ENCODE measurements around the gene TRAF1. TPM values are rescaled to one million over a fixed set of nuclear protein-coding genes. Genes with fewer than 3 reads are reported as not detected.

Gene TRAF1
- total RNA-seq, 1 experiment from 2014 or later: 1.7 TPM

DNA sequence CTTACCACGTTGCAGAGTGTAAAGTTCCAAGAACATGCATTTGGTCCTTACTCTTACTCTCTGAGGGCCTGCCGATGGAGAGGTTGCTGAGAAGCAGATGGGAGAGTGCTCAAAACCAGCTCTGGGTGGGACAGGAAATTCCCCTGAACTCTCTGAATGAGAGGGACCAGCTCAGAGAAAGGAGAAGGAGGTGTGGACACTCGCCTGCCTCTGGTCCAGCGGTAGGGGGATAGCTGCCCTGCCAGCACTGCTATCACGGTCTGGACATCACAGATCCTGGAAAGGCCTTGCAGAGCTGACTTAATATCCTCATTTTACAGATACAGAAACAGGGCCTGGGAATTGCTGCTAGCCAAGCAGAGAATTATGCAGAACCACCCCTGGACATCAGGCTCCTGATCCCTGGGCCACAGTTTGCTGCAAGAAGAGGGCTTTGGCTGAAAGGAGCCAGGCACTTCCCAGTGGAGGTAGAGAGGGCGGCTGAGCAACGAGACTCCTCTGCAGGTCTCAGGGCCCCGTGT, 4.9 kb downstream of the TRAF1 start (continued):
- no peak for TF ChIP-seq EZH2phosphoT487 (IDR thresholded peaks at IDR 0.05; ENCODE audit: borderline replicate concordance)

DNA sequence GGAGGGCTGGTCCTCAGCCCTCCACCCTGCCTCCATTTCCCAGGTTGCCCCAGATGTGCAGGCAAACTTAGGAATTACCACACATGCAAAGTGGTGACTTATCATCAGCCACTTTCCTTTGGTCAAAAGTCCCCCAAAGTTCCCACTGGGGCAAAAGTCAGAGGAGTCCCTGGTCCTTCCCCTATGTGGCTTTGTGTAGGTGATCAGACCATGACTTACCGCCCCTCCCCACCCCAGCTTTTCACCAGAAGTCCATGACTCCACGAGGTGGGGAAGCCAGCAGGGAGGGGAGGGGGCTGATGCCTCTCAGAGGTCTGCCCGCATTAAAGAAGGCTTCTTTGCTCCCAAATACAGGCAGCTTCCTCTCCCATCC, 5.8 kb downstream of the TRAF1 start:
- H3K4me3 ChIP-seq (replicated peaks in 1 of 2; ENCODE audit: low read depth in 1 of 2, low read length in 2 of 2): no peak overlapping the region
- BruUV-seq (replicated peaks): no TSS peak
- H4K20me1 ChIP-seq (ENCODE audit: insufficient read depth): no peaks in the 10 kb centered on the region
- intact Hi-C loops (cut with micrococcal nuclease): no loop called here
- ChIA-PET POLR2A (no interaction called here), CTCF (no interaction called here), RAD21 (ENCODE audit: low non-redundant PET in 1 of 2, low total read pairs in 2 of 2, uncharacterized antibody in 2 of 2, unreplicated experiment in 2 of 2) (no interaction called here)
- H3K79me2 ChIP-seq (ENCODE audit: insufficient read depth, low read length): no peaks in the 10 kb centered on the region
- no peak overlapping the region for H3K9ac ChIP-seq (ENCODE audit: low read length)
- H2AFZ ChIP-seq (ENCODE audit: low read depth, low read length, poor library complexity, severe bottlenecking): no peak overlapping the region
- no peak overlapping the region for H3K4me2 ChIP-seq (ENCODE audit: low read length)
- H3K4me1 ChIP-seq (ENCODE audit: control insufficient read depth in 1 of 2, insufficient read depth in 2 of 2, low read length in 2 of 2): no peaks in the 10 kb centered on the region; a peak in 1 of 4 replicates
- no peaks in the 10 kb centered on the region for H3K9me2 ChIP-seq (ENCODE audit: insufficient read depth)
- no peaks in the 10 kb centered on the region for H3K9me3 ChIP-seq (ENCODE audit: control insufficient read depth in 1 of 2, insufficient read depth in 1 of 2, low read depth in 1 of 2, low read length in 2 of 2)
- H3K36me3 ChIP-seq (ENCODE audit: control insufficient read depth in 1 of 2, insufficient read depth in 2 of 2, low read length in 2 of 2): no peaks in the 10 kb centered on the region
- ATAC-seq (no peak), DNase-seq (ENCODE audit: low read depth, low spot score) (no peak)
- no peaks in the 10 kb centered on the region for H3K27me3 ChIP-seq (ENCODE audit: insufficient read depth, low read length)
- no peak overlapping the region for H3K27ac ChIP-seq (ENCODE audit: low read depth, low read length)
- TF ChIP-seq, protein P1, sequence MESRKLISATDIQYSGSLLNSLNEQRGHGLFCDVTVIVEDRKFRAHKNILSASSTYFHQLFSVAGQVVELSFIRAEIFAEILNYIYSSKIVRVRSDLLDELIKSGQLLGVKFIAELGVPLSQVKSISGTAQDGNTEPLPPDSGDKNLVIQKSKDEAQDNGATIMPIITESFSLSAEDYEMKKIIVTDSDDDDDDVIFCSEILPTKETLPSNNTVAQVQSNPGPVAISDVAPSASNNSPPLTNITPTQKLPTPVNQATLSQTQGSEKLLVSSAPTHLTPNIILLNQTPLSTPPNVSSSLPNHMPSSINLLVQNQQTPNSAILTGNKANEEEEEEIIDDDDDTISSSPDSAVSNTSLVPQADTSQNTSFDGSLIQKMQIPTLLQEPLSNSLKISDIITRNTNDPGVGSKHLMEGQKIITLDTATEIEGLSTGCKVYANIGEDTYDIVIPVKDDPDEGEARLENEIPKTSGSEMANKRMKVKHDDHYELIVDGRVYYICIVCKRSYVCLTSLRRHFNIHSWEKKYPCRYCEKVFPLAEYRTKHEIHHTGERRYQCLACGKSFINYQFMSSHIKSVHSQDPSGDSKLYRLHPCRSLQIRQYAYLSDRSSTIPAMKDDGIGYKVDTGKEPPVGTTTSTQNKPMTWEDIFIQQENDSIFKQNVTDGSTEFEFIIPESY (IDR thresholded peaks at IDR 0.05; ENCODE audit: extremely low read depth, insufficient replicate concordance, low read length): no peak
- TF ChIP-seq, protein P2, sequence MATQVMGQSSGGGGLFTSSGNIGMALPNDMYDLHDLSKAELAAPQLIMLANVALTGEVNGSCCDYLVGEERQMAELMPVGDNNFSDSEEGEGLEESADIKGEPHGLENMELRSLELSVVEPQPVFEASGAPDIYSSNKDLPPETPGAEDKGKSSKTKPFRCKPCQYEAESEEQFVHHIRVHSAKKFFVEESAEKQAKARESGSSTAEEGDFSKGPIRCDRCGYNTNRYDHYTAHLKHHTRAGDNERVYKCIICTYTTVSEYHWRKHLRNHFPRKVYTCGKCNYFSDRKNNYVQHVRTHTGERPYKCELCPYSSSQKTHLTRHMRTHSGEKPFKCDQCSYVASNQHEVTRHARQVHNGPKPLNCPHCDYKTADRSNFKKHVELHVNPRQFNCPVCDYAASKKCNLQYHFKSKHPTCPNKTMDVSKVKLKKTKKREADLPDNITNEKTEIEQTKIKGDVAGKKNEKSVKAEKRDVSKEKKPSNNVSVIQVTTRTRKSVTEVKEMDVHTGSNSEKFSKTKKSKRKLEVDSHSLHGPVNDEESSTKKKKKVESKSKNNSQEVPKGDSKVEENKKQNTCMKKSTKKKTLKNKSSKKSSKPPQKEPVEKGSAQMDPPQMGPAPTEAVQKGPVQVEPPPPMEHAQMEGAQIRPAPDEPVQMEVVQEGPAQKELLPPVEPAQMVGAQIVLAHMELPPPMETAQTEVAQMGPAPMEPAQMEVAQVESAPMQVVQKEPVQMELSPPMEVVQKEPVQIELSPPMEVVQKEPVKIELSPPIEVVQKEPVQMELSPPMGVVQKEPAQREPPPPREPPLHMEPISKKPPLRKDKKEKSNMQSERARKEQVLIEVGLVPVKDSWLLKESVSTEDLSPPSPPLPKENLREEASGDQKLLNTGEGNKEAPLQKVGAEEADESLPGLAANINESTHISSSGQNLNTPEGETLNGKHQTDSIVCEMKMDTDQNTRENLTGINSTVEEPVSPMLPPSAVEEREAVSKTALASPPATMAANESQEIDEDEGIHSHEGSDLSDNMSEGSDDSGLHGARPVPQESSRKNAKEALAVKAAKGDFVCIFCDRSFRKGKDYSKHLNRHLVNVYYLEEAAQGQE (IDR thresholded peaks at IDR 0.05; ENCODE audit: low read depth): no peak
- TF ChIP-seq SP1 (IDR thresholded peaks at IDR 0.05; ENCODE audit: low read depth) (no peak), POLR2A (IDR thresholded peaks at IDR 0.05; ENCODE audit: borderline replicate concordance, extremely low read depth, insufficient read depth, insufficient read length) (no peak), POLR2AphosphoS5 (IDR thresholded peaks at IDR 0.05; ENCODE audit: low read depth, low read length) (no peak), EZH2 (IDR thresholded peaks at IDR 0.05) (no peak), EZH2phosphoT487 (IDR thresholded peaks at IDR 0.05; ENCODE audit: borderline replicate concordance) (no peak), ELF1 (IDR thresholded peaks at IDR 0.05; ENCODE audit: borderline replicate concordance, low read depth) (no peak)
- TF ChIP-seq, protein P3, sequence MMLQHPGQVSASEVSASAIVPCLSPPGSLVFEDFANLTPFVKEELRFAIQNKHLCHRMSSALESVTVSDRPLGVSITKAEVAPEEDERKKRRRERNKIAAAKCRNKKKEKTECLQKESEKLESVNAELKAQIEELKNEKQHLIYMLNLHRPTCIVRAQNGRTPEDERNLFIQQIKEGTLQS (IDR thresholded peaks at IDR 0.05): no peak
- TF ChIP-seq, protein P4, sequence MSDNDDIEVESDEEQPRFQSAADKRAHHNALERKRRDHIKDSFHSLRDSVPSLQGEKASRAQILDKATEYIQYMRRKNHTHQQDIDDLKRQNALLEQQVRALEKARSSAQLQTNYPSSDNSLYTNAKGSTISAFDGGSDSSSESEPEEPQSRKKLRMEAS (IDR thresholded peaks at IDR 0.05): no peak
